ENCODE measurements around the gene ARHGAP19.

DNA sequence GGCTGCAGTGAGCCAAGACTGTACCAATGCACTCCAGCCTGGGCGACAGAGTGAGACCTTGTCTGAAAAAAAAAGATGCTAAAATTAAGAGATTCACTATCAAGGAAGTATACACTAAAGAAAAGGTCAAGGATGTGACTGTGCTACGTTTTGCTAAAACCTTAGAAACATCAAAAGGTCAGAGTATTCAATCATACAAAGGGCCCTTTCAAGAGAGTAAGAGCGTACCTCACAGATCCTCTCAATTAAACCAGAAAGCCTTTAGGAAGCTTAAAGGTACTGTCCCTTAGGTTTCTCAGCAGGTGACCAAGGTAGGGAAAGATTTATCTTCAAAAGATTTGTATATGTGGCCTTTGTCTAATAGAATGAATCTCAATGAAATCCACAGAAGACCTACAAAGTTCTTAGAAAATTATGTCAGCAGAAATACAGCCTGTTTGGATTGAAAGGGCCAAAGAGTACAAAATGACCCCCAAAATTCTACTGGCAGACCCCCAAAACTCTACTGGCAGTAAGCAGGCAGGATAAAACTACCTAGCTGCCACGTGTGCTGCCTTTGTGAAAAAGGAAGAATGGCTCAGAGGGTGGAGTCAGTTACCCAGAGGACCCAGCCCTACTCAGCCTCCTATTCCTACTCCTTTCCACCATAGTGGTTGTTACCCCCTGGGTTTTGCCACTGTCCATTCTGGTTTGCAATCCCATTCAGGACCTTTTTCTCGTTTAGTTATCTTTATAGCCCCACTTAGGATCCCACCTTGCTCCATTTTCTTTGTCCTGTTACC, 36.7 kb downstream of the ARHGAP19 start:
- TF ChIP-seq POLR2AphosphoS5 (IDR thresholded peaks at IDR 0.05; ENCODE audit: borderline replicate concordance, low read depth, low read length) (no peak), EZH2 (IDR thresholded peaks at IDR 0.05) (no peak)
